MM.1S (cell line): ENCODE results near the gene PLEKHO1.

Experiments
- DNase-seq: peaks from one replicate; pipeline ENCODE4 v3.0.0-alpha.2; 2015
- H2AFZ ChIP-seq: fragments of 300-600 bp; sonication (generic); 2 replicates; pipeline ENCODE4 v1.6.0; 2016; ENCODE audit warnings: antibody characterized with exemption, low read length
- H3F3A ChIP-seq: fragments of 300-600 bp; sonication (generic); 2 replicates; pipeline ENCODE4 v1.6.1; 2016; ENCODE audit warnings: mild to moderate bottlenecking, antibody characterized with exemption, low read length, moderate library complexity, mixed read lengths; ENCODE audit not compliant: insufficient read depth
- H3K27ac ChIP-seq: fragments of 300-600 bp; sonication (generic); 2 replicates; pipeline ENCODE4 v1.5.1; 2016; ENCODE audit warnings: mild to moderate bottlenecking, low read length
- H3K27me3 ChIP-seq: fragments of 300-600 bp; sonication (generic); replicated peaks from 2 replicates; pipeline ENCODE4 v1.6.0; 2016; ENCODE audit warnings: low read length; ENCODE audit not compliant: insufficient read depth
- H3K36me3 ChIP-seq: fragments of 300-600 bp; sonication (generic); replicated peaks from 2 replicates; pipeline ENCODE4 v1.6.1; 2016; ENCODE audit warnings: mild to moderate bottlenecking, low read length, mixed read lengths; ENCODE audit not compliant: insufficient read depth
- H3K4me1 ChIP-seq: fragments of 300-600 bp; sonication (generic); 2 replicates; pipeline ENCODE4 v1.6.1; 2016; ENCODE audit warnings: low read length, mixed read lengths
- H3K4me2 ChIP-seq: fragments of 300-600 bp; sonication (generic); 2 replicates; pipeline ENCODE4 v1.6.0; 2016; ENCODE audit warnings: low read depth, low read length
- H3K4me3 ChIP-seq: fragments of 300-600 bp; sonication (generic); 2 replicates; pipeline ENCODE4 v1.5.1; 2016; ENCODE audit warnings: low read length, mixed read lengths
- H3K79me2 ChIP-seq: fragments of 300-600 bp; sonication (generic); 2 replicates; pipeline ENCODE4 v1.6.1; 2016; ENCODE audit warnings: mixed run types, low read length, mixed read lengths
- H3K9ac ChIP-seq: fragments of 300-600 bp; sonication (generic); 2 replicates; pipeline ENCODE4 v1.6.1; 2016; ENCODE audit warnings: low read length, mixed read lengths
- H3K9me2 ChIP-seq: fragments of 300-600 bp; sonication (generic); replicated peaks from 2 replicates; pipeline ENCODE4 v1.6.1; 2016; ENCODE audit warnings: mild to moderate bottlenecking, low read length, mixed read lengths; ENCODE audit not compliant: insufficient read depth
- H3K9me3 ChIP-seq: fragments of 300-600 bp; sonication (generic); replicated peaks from 2 replicates; pipeline ENCODE4 v1.6.1; 2016; ENCODE audit warnings: mild to moderate bottlenecking, low read length, mixed read lengths; ENCODE audit not compliant: insufficient read depth
- H4K20me1 ChIP-seq: fragments of 300-600 bp; sonication (generic); 2 replicates; pipeline ENCODE4 v1.6.1; 2016; ENCODE audit warnings: mild to moderate bottlenecking, low read length, moderate library complexity, mixed read lengths; ENCODE audit not compliant: insufficient read depth
- EZH2 ChIP-seq: fragments of 300-600 bp; sonication (generic); optimal IDR thresholded peaks from 2 replicates; pipeline ENCODE3; 2017; ENCODE audit warnings: low read depth, mild to moderate bottlenecking, antibody characterized with exemption, low read length, mixed read lengths
- EZH2phosphoT487 ChIP-seq: fragments of 300-600 bp; sonication (generic); IDR thresholded peaks from 2 replicates; pipeline ENCODE4 v1.6.1; 2018; ENCODE audit warnings: antibody characterized with exemption, low read length
- TF ChIP-seq, protein P1 (sequence below): fragments of 300-600 bp; sonication (generic); IDR thresholded peaks from 2 replicates; pipeline ENCODE4 v1.5.1; 2016; ENCODE audit warnings: antibody characterized with exemption, low read length, mixed read lengths

The PLEKHO1 gene

DNA sequence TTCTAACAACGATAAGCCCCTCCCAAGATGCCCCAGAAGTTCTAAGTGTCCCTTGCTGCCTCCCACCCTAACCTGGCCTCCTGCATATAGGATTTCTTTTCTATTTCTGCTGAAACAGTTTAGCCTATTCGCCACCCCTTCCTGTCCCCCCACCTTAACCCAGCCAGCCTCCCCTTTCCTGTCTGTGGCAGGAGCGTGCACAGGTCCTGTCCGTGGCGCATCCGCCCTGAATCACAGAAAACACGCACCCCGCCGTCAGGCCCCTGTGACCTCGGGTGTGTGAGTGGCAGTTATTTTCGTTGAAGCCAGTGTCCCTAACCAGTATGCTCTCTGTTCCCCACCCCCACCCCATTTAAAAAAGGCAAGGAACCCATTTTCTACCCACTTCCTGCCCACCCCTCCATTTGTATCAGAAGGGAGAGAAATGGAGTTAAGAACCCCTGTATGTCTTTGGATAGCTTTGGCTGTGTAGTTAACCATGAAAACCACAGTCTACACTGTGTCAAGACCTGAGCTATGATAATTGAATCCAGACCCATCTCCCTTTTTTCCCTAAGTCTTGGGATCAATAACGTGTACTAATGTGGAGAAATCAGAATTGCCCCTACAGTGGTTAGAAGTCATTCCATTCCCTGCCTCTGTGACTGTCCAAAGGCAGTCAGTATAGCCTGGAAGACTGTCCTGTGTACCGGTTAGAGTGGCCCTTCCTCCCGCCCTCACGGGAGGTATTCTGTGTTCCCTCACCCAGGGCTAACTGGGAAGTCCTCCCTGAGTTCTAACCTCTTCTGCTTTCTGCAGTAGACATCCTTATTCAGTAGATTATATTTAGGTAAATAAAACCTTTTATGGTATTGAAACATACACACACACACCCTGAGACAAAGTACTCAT is 1.8 kb downstream of the PLEKHO1 start:
- H3K27ac ChIP-seq = no peak overlapping the region
- H3K4me1 ChIP-seq = peaks cover 31% of the 10 kb centered on the region
- no peak overlapping the region for H2AFZ ChIP-seq
- no peak for DNase-seq
- no peaks in the 10 kb centered on the region for H3K9me2 ChIP-seq
- peak overlapping the region; percentile 73 for H3K4me3 ChIP-seq
- H3F3A ChIP-seq = peaks cover 12% of the 10 kb centered on the region; the same call in 1 of the 2 replicates
- H3K79me2 ChIP-seq = peaks cover 29% of the 10 kb centered on the region
- no peaks in the 10 kb centered on the region for H3K27me3 ChIP-seq
- H3K4me2 ChIP-seq = peak overlapping the region; percentile 62
- no peaks in the 10 kb centered on the region for H4K20me1 ChIP-seq
- H3K9me3 ChIP-seq = no peaks in the 10 kb centered on the region
- H3K9ac ChIP-seq = peak overlapping the region; percentile 59; the same call in 1 of the 2 replicates
- TF ChIP-seq, protein P1, sequence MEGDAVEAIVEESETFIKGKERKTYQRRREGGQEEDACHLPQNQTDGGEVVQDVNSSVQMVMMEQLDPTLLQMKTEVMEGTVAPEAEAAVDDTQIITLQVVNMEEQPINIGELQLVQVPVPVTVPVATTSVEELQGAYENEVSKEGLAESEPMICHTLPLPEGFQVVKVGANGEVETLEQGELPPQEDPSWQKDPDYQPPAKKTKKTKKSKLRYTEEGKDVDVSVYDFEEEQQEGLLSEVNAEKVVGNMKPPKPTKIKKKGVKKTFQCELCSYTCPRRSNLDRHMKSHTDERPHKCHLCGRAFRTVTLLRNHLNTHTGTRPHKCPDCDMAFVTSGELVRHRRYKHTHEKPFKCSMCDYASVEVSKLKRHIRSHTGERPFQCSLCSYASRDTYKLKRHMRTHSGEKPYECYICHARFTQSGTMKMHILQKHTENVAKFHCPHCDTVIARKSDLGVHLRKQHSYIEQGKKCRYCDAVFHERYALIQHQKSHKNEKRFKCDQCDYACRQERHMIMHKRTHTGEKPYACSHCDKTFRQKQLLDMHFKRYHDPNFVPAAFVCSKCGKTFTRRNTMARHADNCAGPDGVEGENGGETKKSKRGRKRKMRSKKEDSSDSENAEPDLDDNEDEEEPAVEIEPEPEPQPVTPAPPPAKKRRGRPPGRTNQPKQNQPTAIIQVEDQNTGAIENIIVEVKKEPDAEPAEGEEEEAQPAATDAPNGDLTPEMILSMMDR = no peak
- TF ChIP-seq EZH2phosphoT487 = no peak
- no peak for TF ChIP-seq EZH2
- H3K36me3 ChIP-seq = no peaks in the 10 kb centered on the region

DNA sequence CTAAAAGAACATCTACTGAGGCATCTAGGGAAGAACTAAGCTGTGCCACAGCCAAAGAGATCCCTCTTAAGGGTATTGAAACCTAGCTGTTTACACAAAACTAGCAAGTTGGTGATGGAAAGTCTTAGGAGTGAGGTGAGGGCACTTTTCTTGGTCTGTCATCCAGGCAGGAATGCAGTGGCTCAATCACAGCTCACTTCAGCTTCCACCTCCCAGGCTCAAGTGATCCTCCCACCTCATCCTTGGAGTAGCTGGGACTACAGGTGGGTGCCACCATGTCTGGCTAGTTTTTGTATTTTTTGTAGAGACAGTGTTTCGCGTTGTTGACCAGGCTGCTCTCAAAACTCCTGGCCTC is 2.4 kb downstream of the PLEKHO1 start:
- H3K79me2 ChIP-seq = peaks cover 29% of the 10 kb centered on the region
- H3F3A ChIP-seq = peaks cover 12% of the 10 kb centered on the region; the same call in 1 of the 2 replicates
- no peak overlapping the region for H2AFZ ChIP-seq
- peak overlapping the region; percentile 62; the same call in 1 of the 2 replicates for H3K4me2 ChIP-seq
- H3K9me3 ChIP-seq = no peaks in the 10 kb centered on the region
- H3K27ac ChIP-seq = no peak overlapping the region
- DNase-seq = no peak
- TF ChIP-seq, protein P1 = no peak
- TF ChIP-seq EZH2phosphoT487 (no peak), EZH2 (no peak)
- no peaks in the 10 kb centered on the region for H3K27me3 ChIP-seq
- no peaks in the 10 kb centered on the region for H3K9me2 ChIP-seq
- H3K9ac ChIP-seq = no peak overlapping the region
- H4K20me1 ChIP-seq = no peaks in the 10 kb centered on the region
- peaks cover 31% of the 10 kb centered on the region for H3K4me1 ChIP-seq
- H3K36me3 ChIP-seq = no peaks in the 10 kb centered on the region
- H3K4me3 ChIP-seq = no peak overlapping the region

DNA sequence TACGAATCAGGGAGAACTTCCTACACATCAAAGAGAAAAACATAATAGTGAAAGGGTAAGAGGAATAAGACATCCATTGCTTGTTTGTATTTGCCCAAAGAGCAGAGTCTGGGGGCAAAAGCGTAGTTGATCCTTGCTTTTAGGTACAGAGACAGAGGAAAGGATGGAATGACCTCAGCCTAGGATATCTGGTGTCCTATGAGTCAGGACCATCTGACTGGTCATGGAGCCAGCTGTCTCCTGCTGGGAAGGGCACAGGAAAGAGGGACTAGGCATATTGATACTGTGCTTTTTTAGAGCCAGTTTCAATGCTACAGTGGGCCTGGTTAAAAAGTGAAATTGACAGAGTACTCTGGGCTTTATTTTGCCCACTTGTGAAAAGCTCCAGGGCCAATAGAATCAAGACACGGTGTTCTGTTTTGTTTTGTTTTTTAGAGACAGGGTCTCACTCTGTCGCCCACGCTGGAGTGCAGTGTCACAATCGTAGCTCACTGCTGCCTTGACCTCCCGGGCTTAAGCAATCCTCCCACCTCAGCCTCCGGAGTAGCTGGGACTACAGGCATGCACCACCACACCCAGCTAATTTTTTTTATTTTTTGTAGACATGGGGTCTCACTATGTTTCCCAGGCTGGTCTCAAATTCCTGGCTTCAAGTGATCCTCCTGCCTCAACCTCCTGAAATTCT is 3.2 kb downstream of the PLEKHO1 start:
- peaks cover 31% of the 10 kb centered on the region for H3K4me1 ChIP-seq
- no peak overlapping the region for H3K4me2 ChIP-seq
- H3K9me3 ChIP-seq = no peaks in the 10 kb centered on the region
- no peaks in the 10 kb centered on the region for H3K36me3 ChIP-seq
- no peaks in the 10 kb centered on the region for H3K27me3 ChIP-seq
- no peak overlapping the region for H3K4me3 ChIP-seq
- H3K27ac ChIP-seq = no peak overlapping the region
- H3K9me2 ChIP-seq = no peaks in the 10 kb centered on the region
- H3F3A ChIP-seq = peaks cover 12% of the 10 kb centered on the region; the same call in 1 of the 2 replicates
- H4K20me1 ChIP-seq = no peaks in the 10 kb centered on the region
- no peak overlapping the region for H2AFZ ChIP-seq
- TF ChIP-seq EZH2 (no peak), EZH2phosphoT487 (no peak)
- TF ChIP-seq, protein P1 = no peak
- no peak for DNase-seq
- H3K79me2 ChIP-seq = peaks cover 29% of the 10 kb centered on the region
- H3K9ac ChIP-seq = no peak overlapping the region
